Posterior cingulate gyrus (tissue), 11 donors: Measurements from ENCODE around the gene FBXO47.

Experiments
- DNase-seq, 10 donors: peaks; one replicate each; pipeline versions ENCODE4 v3.0.0 to v3.0.0-alpha.2; 2020 to 2021; ENCODE audit warnings: mixed read lengths in 3 of 10
- intact Hi-C: fragments of 100-400 bp; cut with DNase I; formaldehyde crosslinking; loops from one replicate; pipeline ENCODE4 v1.15.1; 2023

FBXO47 gene

GRCh38 chr17:38967290-38967738, at the start of gene FBXO47:
FBXO47 (minus strand) TSS chr17:38967403; CDS start chr17:38963025, 4,378 bp downstream.
- intact Hi-C loops = no loop called here
- DNase-seq = peak; percentile 65 to 97 (median 78)

GRCh38 chr17:39016193-39017153, 49.3 kb upstream of the FBXO47 start:
- no peak for DNase-seq
- intact Hi-C loops = no loop called here

- DNase-seq = no peak
- intact Hi-C loops = no loop called here
These were observed 48.3 kb upstream of the FBXO47 start for GRCh38 chr17:39015546-39015935.

GRCh38 chr17:39014795-39015545, 47.8 kb upstream of the FBXO47 start:
- no peak for DNase-seq
- intact Hi-C loops = no loop called here

- DNase-seq = no peak
- intact Hi-C loops = no loop called here
These were observed 47.0 kb upstream of the FBXO47 start for GRCh38 chr17:39014044-39014794.

- no peak for DNase-seq
- intact Hi-C loops = no loop called here
These were observed 45.5 kb upstream of the FBXO47 start for GRCh38 chr17:39012725-39013124.

GRCh38 chr17:39011907-39012468, 44.8 kb upstream of the FBXO47 start:
- DNase-seq = peak in 1 of 10 donors; percentile 55
- intact Hi-C loops = no loop called here

- peak in 8 of 10 donors; percentile 46 to 92 (median 56) for DNase-seq
- intact Hi-C loops = no loop called here
These were observed 42.4 kb upstream of the FBXO47 start for GRCh38 chr17:39009581-39010001.

GRCh38 chr17:39008633-39009032, 41.4 kb upstream of the FBXO47 start:
- intact Hi-C loops = no loop called here
- no peak for DNase-seq

- intact Hi-C loops = no loop called here
- DNase-seq = peak in 6 of 10 donors; percentile 29 to 84 (median 46)
These were observed 36.0 kb upstream of the FBXO47 start for GRCh38 chr17:39002991-39003715.

- DNase-seq = peak in 4 of 10 donors; percentile 14 to 92 (median 72)
- intact Hi-C loops = no loop called here
These were observed 34.8 kb upstream of the FBXO47 start for GRCh38 chr17:39001703-39002637.

GRCh38 chr17:39000021-39000601, 32.9 kb upstream of the FBXO47 start:
- DNase-seq = no peak
- intact Hi-C loops = no loop called here

GRCh38 chr17:38996660-38997337, 29.6 kb upstream of the FBXO47 start:
- no peak for DNase-seq
- intact Hi-C loops = loop anchor here (10.0 kb wide), 1 partner anchor 48 kb away; no protein-coding TSS in a partner anchor

- DNase-seq = no peak
- intact Hi-C loops = loop anchor here (10.0 kb wide), 1 partner anchor 51 kb away; no protein-coding TSS in a partner anchor
These were observed 26.8 kb upstream of the FBXO47 start for GRCh38 chr17:38994026-38994425.

GRCh38 chr17:38984666-38985065, 17.5 kb upstream of the FBXO47 start:
- intact Hi-C loops = no loop called here

GRCh38 chr17:38982858-38983746, 15.9 kb upstream of the FBXO47 start:
- peak in 3 of 10 donors; percentile 19 to 40 (median 24) for DNase-seq
- intact Hi-C loops = loop anchor here (1.0 to 2.0 kb wide), 2 partner anchors 170 to 250 kb away; no protein-coding TSS in a partner anchor

More at GRCh38 chr17:38984666-38985065, 17.5 kb upstream of the FBXO47 start:
- DNase-seq = no peak
